Fibroblast of the aortic adventitia (primary cell): Measurements from ENCODE around the gene MED27. TPM values are rescaled to one million over a fixed set of nuclear protein-coding genes. Genes with fewer than 3 reads are reported as not detected.

Experiments
- DNase-seq: peaks from one replicate; pipeline ENCODE4 v3.0.0-alpha.2; 2010; ENCODE audit warnings: low read depth
- H3K4me3 ChIP-seq: 2 replicates; pipeline ENCODE4 v1.5.1; 2011; ENCODE audit warnings: low read depth, mild to moderate bottlenecking, control low read depth, low read length, moderate library complexity
- total RNA-seq: library from RNA; depleted of rRNA; stranded (reverse); fragments of >200 nt; gene quantifications from 2 replicates; pipeline ENCODE4 v1.2.3, GENCODE V29; 2012; ENCODE audit warnings: low replicate concordance
- TF ChIP-seq, protein P1 (sequence below): IDR thresholded peaks from 2 replicates; pipeline ENCODE4 v1.5.1; 2011; ENCODE audit warnings: mild to moderate bottlenecking, low read length, control low read depth, inconsistent platforms; ENCODE audit not compliant: insufficient read depth

MED27 gene
- total RNA-seq, 1 donor = 29.4 TPM

GRCh38 chr9:131995382-131995781 lies 84.3 kb downstream of the MED27 start:
- TF ChIP-seq, protein P1, sequence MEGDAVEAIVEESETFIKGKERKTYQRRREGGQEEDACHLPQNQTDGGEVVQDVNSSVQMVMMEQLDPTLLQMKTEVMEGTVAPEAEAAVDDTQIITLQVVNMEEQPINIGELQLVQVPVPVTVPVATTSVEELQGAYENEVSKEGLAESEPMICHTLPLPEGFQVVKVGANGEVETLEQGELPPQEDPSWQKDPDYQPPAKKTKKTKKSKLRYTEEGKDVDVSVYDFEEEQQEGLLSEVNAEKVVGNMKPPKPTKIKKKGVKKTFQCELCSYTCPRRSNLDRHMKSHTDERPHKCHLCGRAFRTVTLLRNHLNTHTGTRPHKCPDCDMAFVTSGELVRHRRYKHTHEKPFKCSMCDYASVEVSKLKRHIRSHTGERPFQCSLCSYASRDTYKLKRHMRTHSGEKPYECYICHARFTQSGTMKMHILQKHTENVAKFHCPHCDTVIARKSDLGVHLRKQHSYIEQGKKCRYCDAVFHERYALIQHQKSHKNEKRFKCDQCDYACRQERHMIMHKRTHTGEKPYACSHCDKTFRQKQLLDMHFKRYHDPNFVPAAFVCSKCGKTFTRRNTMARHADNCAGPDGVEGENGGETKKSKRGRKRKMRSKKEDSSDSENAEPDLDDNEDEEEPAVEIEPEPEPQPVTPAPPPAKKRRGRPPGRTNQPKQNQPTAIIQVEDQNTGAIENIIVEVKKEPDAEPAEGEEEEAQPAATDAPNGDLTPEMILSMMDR = no peak
- peak; percentile 27 for DNase-seq
- H3K4me3 ChIP-seq = no peak overlapping the region

- TF ChIP-seq, protein P1 = no peak
- no peak for DNase-seq
- H3K4me3 ChIP-seq = no peak overlapping the region
These were observed 85.1 kb downstream of the MED27 start for GRCh38 chr9:131994364-131995125.

GRCh38 chr9:131992906-131993657 lies 86.6 kb downstream of the MED27 start:
- no peak overlapping the region for H3K4me3 ChIP-seq
- no peak for DNase-seq
- TF ChIP-seq, protein P1 = no peak

GRCh38 chr9:131987232-131987631 lies 92.4 kb downstream of the MED27 start:
- TF ChIP-seq, protein P1 = no peak
- H3K4me3 ChIP-seq = no peak overlapping the region
- DNase-seq = no peak

DNA sequence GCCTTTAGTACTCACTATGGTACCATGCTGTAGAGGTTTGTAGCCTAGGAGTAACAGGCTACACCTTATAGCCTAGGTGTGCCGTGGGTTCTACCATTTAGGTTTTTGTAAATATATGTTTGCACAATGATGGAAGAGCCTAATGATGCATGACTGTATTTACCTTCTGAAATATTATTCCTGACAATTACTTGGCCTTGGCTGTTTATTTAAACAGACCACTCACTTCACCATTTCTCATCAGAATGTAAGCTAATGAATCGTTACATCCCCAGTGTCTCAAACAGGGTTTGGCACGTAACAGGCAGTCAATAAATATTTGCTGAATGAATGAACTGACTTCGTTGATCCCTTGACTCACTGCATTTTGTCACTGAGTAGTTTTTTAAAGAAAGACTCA lies 93.1 kb downstream of the MED27 start:
- no peak overlapping the region for H3K4me3 ChIP-seq
- no peak for DNase-seq
- TF ChIP-seq, protein P1 = no peak

GRCh38 chr9:131986089-131986488 lies 93.6 kb downstream of the MED27 start:
- H3K4me3 ChIP-seq = no peak overlapping the region
- TF ChIP-seq, protein P1 = no peak
- DNase-seq = no peak
